Measurements from ENCODE around the gene ZDHHC1. TPM values are rescaled to one million over a fixed set of nuclear protein-coding genes. Genes with fewer than 3 reads are reported as not detected.

Gene ZDHHC1
- total RNA-seq, 4 donors from 2014 or later, result 2.5 to 11.1 (median 3.8) TPM

DNA sequence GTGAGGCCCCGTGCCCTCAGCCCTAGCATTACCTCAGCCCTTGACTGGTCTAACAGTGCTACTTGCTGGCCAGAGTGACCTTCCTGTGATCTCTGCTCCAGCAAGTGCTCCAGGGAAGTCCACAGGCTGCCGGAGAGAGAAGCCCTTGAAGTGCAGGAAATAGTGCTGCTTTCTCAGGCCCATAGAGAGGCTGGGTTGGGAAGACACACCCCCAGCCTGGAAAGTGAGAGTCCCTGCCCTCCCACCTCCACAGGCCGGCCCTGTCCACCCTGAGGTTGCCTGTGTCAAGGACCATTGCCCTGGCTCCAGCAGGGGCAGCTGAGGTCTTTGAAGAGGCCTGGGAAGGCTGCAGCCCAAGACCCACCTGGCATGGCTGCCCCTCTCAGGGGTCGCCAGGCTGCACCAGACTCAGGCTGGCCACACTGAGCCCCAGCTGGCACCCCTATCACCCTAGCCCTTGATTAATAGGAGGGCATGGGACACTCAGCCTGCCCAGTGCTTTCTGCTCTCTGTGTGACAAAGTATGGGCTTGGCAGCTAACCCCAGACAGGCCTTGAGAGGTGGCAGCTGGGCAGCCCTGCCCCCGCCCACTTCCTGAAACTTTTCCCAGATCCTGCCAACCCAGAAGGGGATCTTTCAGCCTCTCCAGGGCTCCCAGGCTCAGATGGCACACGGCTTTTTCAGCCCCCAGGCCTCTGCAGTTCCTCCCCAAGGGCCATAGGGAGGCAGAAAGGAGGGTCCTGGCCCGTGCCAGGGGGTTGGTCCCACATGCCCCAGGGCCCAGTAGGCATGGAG, 43.0 kb upstream of the ZDHHC1 start:
- Histone ChIP-seq H3K9me3 (no peaks in the 10 kb centered on the region), H3K4me3 (no peak overlapping the region), H3K4me1 (peaks cover 72 to 90% (median 73%) of the 10 kb centered on the region in 3 donors), H3K27ac (peak overlapping the region; percentile 73 to 88 (median 82)), H3K27me3 (no peaks in the 10 kb centered on the region), H3K36me3 (no peaks in the 10 kb centered on the region)
- TF ChIP-seq POLR2A (IDR thresholded peaks at IDR 0.05) (no peak), CTCF (IDR thresholded peaks at IDR 0.05) (no peak)
- DNase-seq, result no peak
- 80% methylated on average over 1 to 2 of the region's 7 CpGs for WGBS, 2 donors
- intact Hi-C loops (cut with DNase I), result no loop called here

DNA sequence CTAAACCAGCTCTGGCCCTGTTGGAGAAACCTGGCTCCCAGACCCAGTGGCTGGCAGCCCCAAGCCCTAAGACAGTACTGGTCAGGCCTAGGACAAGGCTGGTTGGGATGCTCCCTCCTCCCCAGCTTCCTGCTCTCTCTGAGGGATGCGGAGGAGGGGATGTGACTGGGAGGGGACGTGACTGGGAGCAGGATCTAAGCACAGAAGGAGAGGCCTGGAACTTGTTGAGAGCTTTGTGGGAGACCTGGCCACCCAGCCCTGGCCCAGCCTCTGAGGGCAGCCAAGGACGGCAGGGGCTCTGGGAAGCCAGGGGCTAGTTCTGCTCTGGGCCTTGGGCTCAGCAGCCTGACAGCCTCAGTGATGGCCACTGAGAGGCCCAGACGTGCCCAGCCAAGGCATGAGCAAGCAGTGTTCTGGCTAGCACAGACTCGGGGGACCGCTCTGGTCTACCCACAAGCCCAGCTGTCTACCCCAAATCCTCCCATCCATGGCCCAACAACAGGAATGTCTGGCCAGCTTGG, 41.9 kb upstream of the ZDHHC1 start:
- Histone ChIP-seq H3K9me3 (no peaks in the 10 kb centered on the region), H3K4me1 (peaks cover 67 to 79% (median 72%) of the 10 kb centered on the region in 3 donors), H3K27me3 (no peaks in the 10 kb centered on the region), H3K4me3 (no peak overlapping the region), H3K36me3 (peaks cover 0 to 8% (median 4%) of the 10 kb centered on the region in 3 donors), H3K27ac (peak overlapping the region; percentile 73 to 88 (median 82))
- no peak for TF ChIP-seq POLR2A (IDR thresholded peaks at IDR 0.05)
- no peak for TF ChIP-seq CTCF (IDR thresholded peaks at IDR 0.05)
- 63 to 80% methylated on average over 1 to 2 of the region's 6 CpGs for WGBS, 2 donors
- no peak for DNase-seq
- intact Hi-C loops (cut with DNase I), result no loop called here

GRCh38 chr16:67457611-67458010, 41.3 kb upstream of the ZDHHC1 start:
- 50% methylated on average over 2 of the region's 7 CpGs; no CpG with 5 or more reads in 1 of the 2 donors for WGBS, 2 donors
- Histone ChIP-seq H3K4me1 (peaks cover 61 to 75% (median 66%) of the 10 kb centered on the region in 3 donors), H3K4me3 (no peak overlapping the region), H3K27me3 (no peaks in the 10 kb centered on the region), H3K27ac (peak overlapping the region; percentile 73 to 88 (median 82)), H3K36me3 (peaks cover 0 to 13% (median 9%) of the 10 kb centered on the region in 3 donors), H3K9me3 (no peaks in the 10 kb centered on the region)
- intact Hi-C loops (cut with DNase I), result no loop called here
- TF ChIP-seq CTCF (IDR thresholded peaks at IDR 0.05) (no peak), POLR2A (IDR thresholded peaks at IDR 0.05) (no peak)
- no peak for DNase-seq

GRCh38 chr16:67456391-67457081, 40.3 kb upstream of the ZDHHC1 start:
- Histone ChIP-seq H3K27ac (peak overlapping the region; percentile 64 to 88 (median 80)), H3K4me1 (peaks cover 51 to 75% (median 64%) of the 10 kb centered on the region in 3 donors), H3K36me3 (peaks cover 0 to 24% (median 14%) of the 10 kb centered on the region in 3 donors), H3K4me3 (no peak overlapping the region), H3K9me3 (no peaks in the 10 kb centered on the region), H3K27me3 (no peaks in the 10 kb centered on the region)
- DNase-seq, result no peak
- 24 to 36% methylated on average over 4 to 6 of the region's 6 CpGs for WGBS, 2 donors
- intact Hi-C loops (cut with DNase I), result no loop called here
- TF ChIP-seq CTCF (IDR thresholded peaks at IDR 0.05) (peak in 5 of 6 experiments; percentile 54 to 79 (median 73)), POLR2A (IDR thresholded peaks at IDR 0.05) (peak in 1 of 4 donors; percentile 18)
